DND-41 (cell line): ENCODE results near the gene FMN2.

Source experiments
- EZH2 ChIP-seq: IDR thresholded peaks from 3 replicates; pipeline ENCODE4 v1.6.1; 2012; ENCODE audit warnings: borderline replicate concordance, low read depth, mild to moderate bottlenecking, moderate library complexity, low read length, inconsistent platforms; ENCODE audit not compliant: severe bottlenecking
- TF ChIP-seq, protein P1 (sequence below): IDR thresholded peaks from 2 replicates; pipeline ENCODE4 v1.5.1; 2012; ENCODE audit warnings: borderline replicate concordance, low read length, moderate library complexity, mild to moderate bottlenecking; ENCODE audit not compliant: poor library complexity, severe bottlenecking; ENCODE audit errors: extremely low read depth

DNA sequence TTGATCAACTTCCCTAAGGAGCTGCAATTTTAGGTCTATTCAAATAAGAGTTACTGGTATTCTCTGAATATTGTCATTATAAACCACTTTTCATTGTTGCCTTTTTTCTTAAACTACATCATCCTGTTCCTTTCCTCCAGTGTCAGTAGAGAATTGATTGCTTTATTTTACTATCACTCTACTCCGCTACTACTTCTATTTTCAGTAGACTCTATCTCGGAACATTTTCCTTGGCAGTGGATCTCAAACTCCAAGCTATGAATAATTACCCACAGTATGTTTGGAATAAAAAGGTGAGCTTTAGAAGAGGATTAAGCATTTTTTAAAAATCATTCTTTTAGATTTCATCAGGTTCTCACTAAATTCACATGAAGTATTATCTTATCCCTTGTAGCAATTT is 295.4 kb downstream of the FMN2 start:
- TF ChIP-seq, protein P1, sequence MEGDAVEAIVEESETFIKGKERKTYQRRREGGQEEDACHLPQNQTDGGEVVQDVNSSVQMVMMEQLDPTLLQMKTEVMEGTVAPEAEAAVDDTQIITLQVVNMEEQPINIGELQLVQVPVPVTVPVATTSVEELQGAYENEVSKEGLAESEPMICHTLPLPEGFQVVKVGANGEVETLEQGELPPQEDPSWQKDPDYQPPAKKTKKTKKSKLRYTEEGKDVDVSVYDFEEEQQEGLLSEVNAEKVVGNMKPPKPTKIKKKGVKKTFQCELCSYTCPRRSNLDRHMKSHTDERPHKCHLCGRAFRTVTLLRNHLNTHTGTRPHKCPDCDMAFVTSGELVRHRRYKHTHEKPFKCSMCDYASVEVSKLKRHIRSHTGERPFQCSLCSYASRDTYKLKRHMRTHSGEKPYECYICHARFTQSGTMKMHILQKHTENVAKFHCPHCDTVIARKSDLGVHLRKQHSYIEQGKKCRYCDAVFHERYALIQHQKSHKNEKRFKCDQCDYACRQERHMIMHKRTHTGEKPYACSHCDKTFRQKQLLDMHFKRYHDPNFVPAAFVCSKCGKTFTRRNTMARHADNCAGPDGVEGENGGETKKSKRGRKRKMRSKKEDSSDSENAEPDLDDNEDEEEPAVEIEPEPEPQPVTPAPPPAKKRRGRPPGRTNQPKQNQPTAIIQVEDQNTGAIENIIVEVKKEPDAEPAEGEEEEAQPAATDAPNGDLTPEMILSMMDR = no peak
- no peak for TF ChIP-seq EZH2
